Measurements from ENCODE around the gene CCDC170. TPM values are rescaled to one million over a fixed set of nuclear protein-coding genes. Genes with fewer than 3 reads are reported as not detected.

Gene CCDC170
- total and polyA plus RNA-seq, 9 donors = 3.8 to 19.8 (median 8.9) TPM

GRCh38 chr6:151624481-151624880 is 130.7 kb downstream of the CCDC170 start:
- DNase-seq = no peak
- no peak overlapping the region for H3K27ac ChIP-seq
- intact Hi-C loops (cut with DNase I) = no loop called here
- no peaks in the 10 kb centered on the region for H3K4me1 ChIP-seq (ENCODE audit: insufficient read depth)
- TF ChIP-seq CTCF (IDR thresholded peaks at IDR 0.05) = no peak
- no peak for TF ChIP-seq EP300 (IDR thresholded peaks at IDR 0.05)
- TF ChIP-seq POLR2A (IDR thresholded peaks at IDR 0.05) = no peak
- H3K4me3 ChIP-seq = no peak overlapping the region
- 94 to 97% (median 95%) methylated on average over 5 of the region's 5 CpGs for WGBS, 3 donors
- H3K36me3 ChIP-seq = no peaks in the 10 kb centered on the region
- H3K9me3 ChIP-seq = no peaks in the 10 kb centered on the region
- H3K27me3 ChIP-seq = no peaks in the 10 kb centered on the region

GRCh38 chr6:151624900-151625536 is 131.2 kb downstream of the CCDC170 start:
- 92 to 95% (median 93%) methylated on average over 7 of the region's 7 CpGs for WGBS, 3 donors

GRCh38 chr6:151627689-151628444 is 134.1 kb downstream of the CCDC170 start:
- no peaks in the 10 kb centered on the region for H3K36me3 ChIP-seq
- no peaks in the 10 kb centered on the region for H3K9me3 ChIP-seq
- no peak overlapping the region for H3K27ac ChIP-seq
- peaks cover 17% of the 10 kb centered on the region for H3K4me1 ChIP-seq (ENCODE audit: insufficient read depth)
- TF ChIP-seq POLR2A (IDR thresholded peaks at IDR 0.05) (no peak), CTCF (IDR thresholded peaks at IDR 0.05) (no peak), EP300 (IDR thresholded peaks at IDR 0.05) (no peak)
- intact Hi-C loops (cut with DNase I) = no loop called here
- DNase-seq = no peak
- H3K4me3 ChIP-seq = no peak overlapping the region
- 29 to 33% (median 31%) methylated on average over 3 of the region's 3 CpGs for WGBS, 3 donors
- H3K27me3 ChIP-seq = no peaks in the 10 kb centered on the region

More at GRCh38 chr6:151624900-151625536, 131.2 kb downstream of the CCDC170 start:
- no peaks in the 10 kb centered on the region for H3K36me3 ChIP-seq
- H3K4me3 ChIP-seq = no peak overlapping the region
- no peaks in the 10 kb centered on the region for H3K9me3 ChIP-seq
- no peaks in the 10 kb centered on the region for H3K27me3 ChIP-seq
- H3K27ac ChIP-seq = no peak overlapping the region
- no peak for TF ChIP-seq POLR2A (IDR thresholded peaks at IDR 0.05)
- no peak for DNase-seq
- H3K4me1 ChIP-seq (ENCODE audit: insufficient read depth) = peaks cover 5% of the 10 kb centered on the region
- intact Hi-C loops (cut with DNase I) = no loop called here

- Histone ChIP-seq H3K4me3 (no peak overlapping the region), H3K27ac (no peak overlapping the region), H3K27me3 (no peaks in the 10 kb centered on the region), H3K4me1 (ENCODE audit: insufficient read depth) (peaks cover 17% of the 10 kb centered on the region), H3K9me3 (no peaks in the 10 kb centered on the region), H3K36me3 (no peaks in the 10 kb centered on the region)
- TF ChIP-seq EP300 (IDR thresholded peaks at IDR 0.05) (no peak), POLR2A (IDR thresholded peaks at IDR 0.05) (no peak), CTCF (IDR thresholded peaks at IDR 0.05) (no peak)
- intact Hi-C loops (cut with DNase I) = no loop called here
- WGBS, 3 donors = 62 to 86% (median 79%) methylated on average over 4 of the region's 4 CpGs
- DNase-seq = no peak
These were observed 136.0 kb downstream of the CCDC170 start for GRCh38 chr6:151629791-151630190.

- H3K27ac ChIP-seq = peak overlapping the region in 1 of 2 donors; percentile 36
These were observed 136.6 kb downstream of the CCDC170 start for GRCh38 chr6:151630387-151630786.

More at GRCh38 chr6:151630387-151630786, 136.6 kb downstream of the CCDC170 start:
- Histone ChIP-seq H3K4me1 (ENCODE audit: insufficient read depth) (peaks cover 17% of the 10 kb centered on the region), H3K9me3 (no peaks in the 10 kb centered on the region), H3K27me3 (no peaks in the 10 kb centered on the region), H3K4me3 (no peak overlapping the region), H3K36me3 (no peaks in the 10 kb centered on the region)
- intact Hi-C loops (cut with DNase I) = no loop called here
- no peak for DNase-seq
- TF ChIP-seq EP300 (IDR thresholded peaks at IDR 0.05) = no peak
- TF ChIP-seq POLR2A (IDR thresholded peaks at IDR 0.05) = no peak
- no peak for TF ChIP-seq CTCF (IDR thresholded peaks at IDR 0.05)
